Calu3 (cell line): ENCODE measurements around the gene B4GALNT3. TPM values are rescaled to one million over a fixed set of nuclear protein-coding genes. Genes with fewer than 3 reads are reported as not detected.
A peak's percentile ranks its signal among the peaks of the same experiment; 100 is the strongest.

Experiments used
- BruUV-seq: library from RNA; stranded (reverse); fragments of 400-500 nt; replicated peaks from 2 replicates; lab custom pipeline; 2021; lab: Mats Ljungman, UMichigan
- CTCF ChIA-PET: fragments of 300-600 bp; sonication (Branson Sonifier 250); formaldehyde crosslinking; loops from one replicate; lab custom pipeline; 2022; ENCODE audit warnings: antibody characterized with exemption; lab: Charles Lee
- DNase-seq: peaks from one replicate; pipeline ENCODE4 v3.0.0; 2022
- H3K27ac Mint-ChIP-seq: one replicate; pipeline ENCODE4 v1.8.0; 2022; ENCODE audit warnings: mixed read lengths; ENCODE audit not compliant: unreplicated experiment
- H3K27me3 Mint-ChIP-seq: one replicate; pipeline ENCODE4 v1.8.0; 2022; ENCODE audit warnings: mixed read lengths; ENCODE audit not compliant: unreplicated experiment
- H3K36me3 Mint-ChIP-seq: one replicate; pipeline ENCODE4 v1.8.0; 2022; ENCODE audit warnings: mild to moderate bottlenecking, moderate library complexity, mixed read lengths; ENCODE audit not compliant: insufficient read depth, unreplicated experiment
- H3K4me1 Mint-ChIP-seq: one replicate; pipeline ENCODE4 v1.8.0; 2022; ENCODE audit warnings: mild to moderate bottlenecking, low read depth, mixed read lengths; ENCODE audit not compliant: unreplicated experiment
- H3K4me3 Mint-ChIP-seq: one replicate; pipeline ENCODE4 v1.8.0; 2022; ENCODE audit warnings: mild to moderate bottlenecking, low read depth, moderate library complexity, mixed read lengths; ENCODE audit not compliant: unreplicated experiment
- H3K9me3 Mint-ChIP-seq: one replicate; pipeline ENCODE4 v1.8.0; 2022; ENCODE audit warnings: low read depth, mixed read lengths; ENCODE audit not compliant: unreplicated experiment
- intact Hi-C: fragments of 100-400 bp; cut with micrococcal nuclease; formaldehyde crosslinking; loops from one replicate; pipeline ENCODE4 v1.10.0; 2022; ENCODE audit not compliant: unreplicated experiment
- total RNA-seq: library from RNA; stranded (reverse); gene quantifications from 2 replicates; pipeline ENCODE4 v1.2.3, GENCODE V29; 2022
- TF ChIP-seq, protein P1 (sequence below): fragments of 200-600 bp; IDR thresholded peaks from one replicate; pipeline ENCODE4 v1.8.0; 2022; ENCODE audit warnings: antibody characterized with exemption; ENCODE audit not compliant: unreplicated experiment

The B4GALNT3 gene
- total RNA-seq, 1 experiment from 2014 or later: 19.3 TPM

DNA sequence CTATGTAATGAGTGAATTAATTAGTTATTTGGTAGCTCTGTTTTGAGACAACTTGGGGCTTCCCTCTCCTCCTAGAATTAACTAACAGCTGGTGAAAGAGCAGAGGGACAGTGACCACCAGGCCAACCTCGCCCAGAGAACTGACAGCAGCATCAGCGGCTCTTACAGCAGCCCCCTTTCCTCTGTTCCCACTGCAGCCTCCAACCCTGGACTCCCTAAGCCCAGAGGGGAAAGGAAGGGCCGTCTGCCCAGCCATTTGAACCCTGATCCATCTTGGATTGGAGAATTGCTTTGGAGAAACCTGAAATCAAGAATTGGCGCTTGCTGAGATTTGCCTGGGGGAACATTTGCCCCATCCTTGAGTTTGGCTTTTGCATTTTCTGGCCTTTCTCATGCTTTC is 45.5 kb downstream of the B4GALNT3 start:
- H3K9me3 Mint-ChIP-seq: no peaks in the 10 kb centered on the region
- intact Hi-C loops: loop anchor here (5.0 kb wide), 1 partner anchor 188 kb away; no protein-coding TSS in a partner anchor
- no peak overlapping the region for H3K27ac Mint-ChIP-seq
- CTCF ChIA-PET: no interaction called here
- DNase-seq: no peak
- BruUV-seq: no TSS peak
- H3K27me3 Mint-ChIP-seq: no peaks in the 10 kb centered on the region
- H3K4me3 Mint-ChIP-seq: no peak overlapping the region
- TF ChIP-seq, protein P1, sequence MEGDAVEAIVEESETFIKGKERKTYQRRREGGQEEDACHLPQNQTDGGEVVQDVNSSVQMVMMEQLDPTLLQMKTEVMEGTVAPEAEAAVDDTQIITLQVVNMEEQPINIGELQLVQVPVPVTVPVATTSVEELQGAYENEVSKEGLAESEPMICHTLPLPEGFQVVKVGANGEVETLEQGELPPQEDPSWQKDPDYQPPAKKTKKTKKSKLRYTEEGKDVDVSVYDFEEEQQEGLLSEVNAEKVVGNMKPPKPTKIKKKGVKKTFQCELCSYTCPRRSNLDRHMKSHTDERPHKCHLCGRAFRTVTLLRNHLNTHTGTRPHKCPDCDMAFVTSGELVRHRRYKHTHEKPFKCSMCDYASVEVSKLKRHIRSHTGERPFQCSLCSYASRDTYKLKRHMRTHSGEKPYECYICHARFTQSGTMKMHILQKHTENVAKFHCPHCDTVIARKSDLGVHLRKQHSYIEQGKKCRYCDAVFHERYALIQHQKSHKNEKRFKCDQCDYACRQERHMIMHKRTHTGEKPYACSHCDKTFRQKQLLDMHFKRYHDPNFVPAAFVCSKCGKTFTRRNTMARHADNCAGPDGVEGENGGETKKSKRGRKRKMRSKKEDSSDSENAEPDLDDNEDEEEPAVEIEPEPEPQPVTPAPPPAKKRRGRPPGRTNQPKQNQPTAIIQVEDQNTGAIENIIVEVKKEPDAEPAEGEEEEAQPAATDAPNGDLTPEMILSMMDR: no peak
- peaks cover 56% of the 10 kb centered on the region for H3K4me1 Mint-ChIP-seq
- peaks cover 14% of the 10 kb centered on the region for H3K36me3 Mint-ChIP-seq

DNA sequence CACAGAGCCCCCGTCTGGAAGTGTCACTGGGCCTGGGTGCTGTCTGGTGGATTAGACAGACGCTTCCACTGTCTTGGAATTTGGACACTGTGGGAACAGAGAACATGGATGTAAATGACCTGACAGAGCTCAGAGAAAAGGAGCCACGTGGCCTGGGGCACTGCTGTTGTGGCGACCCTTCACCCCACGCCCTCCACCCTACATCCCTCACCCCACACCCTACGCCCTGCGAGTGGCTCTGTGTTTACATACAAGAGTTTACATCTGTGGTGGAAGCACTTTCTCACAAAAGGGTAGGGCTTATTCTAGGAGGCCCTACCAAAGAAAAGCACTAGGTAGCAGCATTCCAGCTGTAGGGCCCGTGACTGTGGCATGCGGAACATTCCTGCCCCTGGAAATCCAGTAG is 47.7 kb downstream of the B4GALNT3 start:
- Mint-ChIP-seq H3K4me3 (no peak overlapping the region), H3K27me3 (no peaks in the 10 kb centered on the region), H3K4me1 (peaks cover 54% of the 10 kb centered on the region), H3K27ac (no peak overlapping the region), H3K36me3 (peaks cover 14% of the 10 kb centered on the region), H3K9me3 (no peaks in the 10 kb centered on the region)
- BruUV-seq: no TSS peak
- DNase-seq: no peak
- TF ChIP-seq, protein P1: no peak
- CTCF ChIA-PET: interaction anchor here (0.7 kb wide), 1 partner anchor 528 kb away, joined by 3 read pairs; no protein-coding TSS in a partner anchor
- intact Hi-C loops: loop anchor here (5.0 kb wide), 1 partner anchor 190 kb away; no protein-coding TSS in a partner anchor

DNA sequence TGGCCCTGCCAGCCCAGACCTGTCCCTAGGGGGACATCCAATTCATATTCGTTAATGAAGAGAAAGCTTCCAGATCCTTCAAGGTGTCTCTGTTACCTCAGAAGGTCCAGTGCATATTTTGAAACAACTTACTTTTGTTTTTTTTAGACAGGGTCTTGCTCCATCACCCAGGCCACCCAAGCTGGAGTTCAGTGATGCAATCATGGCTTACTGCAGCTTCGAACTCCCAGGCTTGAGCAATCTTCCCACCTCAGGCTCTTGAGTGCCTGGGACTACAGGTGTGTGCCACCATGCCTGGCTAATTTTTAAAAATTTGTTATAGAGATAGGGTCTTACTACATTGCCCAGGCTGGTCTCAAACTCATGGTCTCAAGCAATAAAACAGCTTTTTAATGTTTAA is 48.4 kb downstream of the B4GALNT3 start:
- Mint-ChIP-seq H3K4me1 (peaks cover 52% of the 10 kb centered on the region), H3K27me3 (no peaks in the 10 kb centered on the region), H3K36me3 (peaks cover 15% of the 10 kb centered on the region), H3K27ac (peak overlapping the region; percentile 73), H3K4me3 (peak overlapping the region; percentile 51), H3K9me3 (peaks cover 3% of the 10 kb centered on the region)
- DNase-seq: no peak
- TF ChIP-seq, protein P1: no peak
- intact Hi-C loops: loop anchor here (5.0 kb wide), 1 partner anchor 191 kb away; no protein-coding TSS in a partner anchor
- no TSS peak for BruUV-seq
- CTCF ChIA-PET: interaction anchor here (0.7 to 3.5 kb wide), 3 partner anchors 30 to 1180 kb away, joined by 3 to 37 read pairs (median 3); no protein-coding TSS in a partner anchor

DNA sequence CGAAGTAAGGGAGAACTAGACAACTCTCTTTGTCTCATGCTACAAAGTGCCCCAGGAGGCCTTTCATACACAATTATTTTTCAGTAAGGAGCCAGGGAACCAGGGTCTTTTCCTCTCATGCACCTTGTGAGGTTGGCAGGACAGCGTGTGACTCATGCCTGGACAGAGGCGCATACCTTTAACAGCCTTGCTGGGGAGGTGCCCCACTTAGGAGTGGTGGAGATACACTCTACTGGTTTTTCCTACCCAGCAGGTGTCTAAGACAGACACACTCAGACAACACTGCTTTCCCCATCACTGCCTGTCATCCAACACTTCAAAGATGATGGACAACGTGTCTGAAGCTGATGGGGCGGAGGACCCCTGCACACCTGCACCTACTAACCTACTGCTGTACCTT is 49.1 kb downstream of the B4GALNT3 start:
- TF ChIP-seq, protein P1: no peak
- Mint-ChIP-seq H3K9me3 (peaks cover 3% of the 10 kb centered on the region), H3K36me3 (peaks cover 18% of the 10 kb centered on the region), H3K4me1 (peaks cover 53% of the 10 kb centered on the region), H3K27me3 (no peaks in the 10 kb centered on the region), H3K4me3 (peak overlapping the region; percentile 51), H3K27ac (peak overlapping the region; percentile 73)
- BruUV-seq: no TSS peak
- DNase-seq: peak; percentile 66
- intact Hi-C loops: loop anchor here (5.0 kb wide), 1 partner anchor 191 kb away; no protein-coding TSS in a partner anchor
- CTCF ChIA-PET: interaction anchor here (0.8 to 3.5 kb wide), 3 partner anchors 13 to 268 kb away, joined by 3 to 37 read pairs (median 4); no protein-coding TSS in a partner anchor
